Measurements from ENCODE around the gene TNNC2. TPM values are rescaled to one million over a fixed set of nuclear protein-coding genes. Genes with fewer than 3 reads are reported as not detected.
A peak's percentile ranks its signal among the peaks of the same experiment; 100 is the strongest.

The TNNC2 gene
- total RNA-seq, 1 experiment from 2014 or later: 0.42 TPM

GRCh38 chr20:45792317-45793118 lies 34.6 kb downstream of the TNNC2 start:
- Histone ChIP-seq H3K27me3 (ENCODE audit: control insufficient read depth, insufficient read depth, low read length) (peaks cover 2% of the 10 kb centered on the region; the same call in 1 of the 2 replicates), H3K4me3 (ENCODE audit: insufficient read depth, low read depth, low read length) (peak overlapping the region; percentile 91), H3K36me3 (replicated peaks; ENCODE audit: control insufficient read depth, insufficient read depth, low read length) (peaks cover 13% of the 10 kb centered on the region)
- DNase-seq: no peak

- H3K36me3 ChIP-seq (replicated peaks; ENCODE audit: control insufficient read depth, insufficient read depth, low read length): no peaks in the 10 kb centered on the region
- peaks cover 2% of the 10 kb centered on the region; the same call in 1 of the 2 replicates for H3K27me3 ChIP-seq (ENCODE audit: control insufficient read depth, insufficient read depth, low read length)
- no peak overlapping the region for H3K4me3 ChIP-seq (ENCODE audit: insufficient read depth, low read depth, low read length)
- DNase-seq: no peak
These were observed 38.8 kb downstream of the TNNC2 start for GRCh38 chr20:45788351-45788750.

GRCh38 chr20:45783656-45784294 lies 43.3 kb downstream of the TNNC2 start:
- no peaks in the 10 kb centered on the region for H3K36me3 ChIP-seq (replicated peaks; ENCODE audit: control insufficient read depth, insufficient read depth, low read length)
- H3K4me3 ChIP-seq (ENCODE audit: insufficient read depth, low read depth, low read length): no peak overlapping the region
- peaks cover 2% of the 10 kb centered on the region; the same call in 1 of the 2 replicates for H3K27me3 ChIP-seq (ENCODE audit: control insufficient read depth, insufficient read depth, low read length)
- no peak for DNase-seq

GRCh38 chr20:45782890-45783289 lies 44.2 kb downstream of the TNNC2 start:
- Histone ChIP-seq H3K36me3 (replicated peaks; ENCODE audit: control insufficient read depth, insufficient read depth, low read length) (no peaks in the 10 kb centered on the region), H3K27me3 (ENCODE audit: control insufficient read depth, insufficient read depth, low read length) (no peaks in the 10 kb centered on the region), H3K4me3 (ENCODE audit: insufficient read depth, low read depth, low read length) (no peak overlapping the region)
- no peak for DNase-seq

GRCh38 chr20:45781391-45781931 lies 45.7 kb downstream of the TNNC2 start:
- DNase-seq: no peak
- no peak overlapping the region for H3K4me3 ChIP-seq (ENCODE audit: insufficient read depth, low read depth, low read length)
- H3K36me3 ChIP-seq (replicated peaks; ENCODE audit: control insufficient read depth, insufficient read depth, low read length): no peaks in the 10 kb centered on the region
- H3K27me3 ChIP-seq (ENCODE audit: control insufficient read depth, insufficient read depth, low read length): no peaks in the 10 kb centered on the region

- no peak overlapping the region for H3K4me3 ChIP-seq (ENCODE audit: insufficient read depth, low read depth, low read length)
- no peak for DNase-seq
- no peaks in the 10 kb centered on the region for H3K36me3 ChIP-seq (replicated peaks; ENCODE audit: control insufficient read depth, insufficient read depth, low read length)
- H3K27me3 ChIP-seq (ENCODE audit: control insufficient read depth, insufficient read depth, low read length): no peaks in the 10 kb centered on the region
These were observed 47.0 kb downstream of the TNNC2 start for GRCh38 chr20:45780159-45780558.

- no peaks in the 10 kb centered on the region for H3K36me3 ChIP-seq (replicated peaks; ENCODE audit: control insufficient read depth, insufficient read depth, low read length)
- DNase-seq: no peak
- H3K4me3 ChIP-seq (ENCODE audit: insufficient read depth, low read depth, low read length): no peak overlapping the region
- H3K27me3 ChIP-seq (ENCODE audit: control insufficient read depth, insufficient read depth, low read length): no peaks in the 10 kb centered on the region
These were observed 47.8 kb downstream of the TNNC2 start for GRCh38 chr20:45779011-45779915.

- Histone ChIP-seq H3K27me3 (ENCODE audit: control insufficient read depth, insufficient read depth, low read length) (no peaks in the 10 kb centered on the region), H3K4me3 (ENCODE audit: insufficient read depth, low read depth, low read length) (no peak overlapping the region), H3K36me3 (replicated peaks; ENCODE audit: control insufficient read depth, insufficient read depth, low read length) (no peaks in the 10 kb centered on the region)
- no peak for DNase-seq
These were observed 50.2 kb downstream of the TNNC2 start for GRCh38 chr20:45776931-45777330.

- Histone ChIP-seq H3K36me3 (replicated peaks; ENCODE audit: control insufficient read depth, insufficient read depth, low read length) (no peaks in the 10 kb centered on the region), H3K27me3 (ENCODE audit: control insufficient read depth, insufficient read depth, low read length) (no peaks in the 10 kb centered on the region), H3K4me3 (ENCODE audit: insufficient read depth, low read depth, low read length) (no peak overlapping the region)
- DNase-seq: no peak
These were observed 51.7 kb downstream of the TNNC2 start for GRCh38 chr20:45775411-45775810.

- no peaks in the 10 kb centered on the region for H3K36me3 ChIP-seq (replicated peaks; ENCODE audit: control insufficient read depth, insufficient read depth, low read length)
These were observed 52.2 kb downstream of the TNNC2 start for GRCh38 chr20:45774945-45775344.

More at GRCh38 chr20:45774945-45775344, 52.2 kb downstream of the TNNC2 start:
- no peaks in the 10 kb centered on the region for H3K27me3 ChIP-seq (ENCODE audit: control insufficient read depth, insufficient read depth, low read length)
- no peak overlapping the region for H3K4me3 ChIP-seq (ENCODE audit: insufficient read depth, low read depth, low read length)
- DNase-seq: no peak

Other genes with a start within 250 kb of the TNNC2 start
- not detected in 2 replicates for gene WFDC8, start 248.0 kb downstream of the TNNC2 start, total RNA-seq (2014; rRNA removed; shearing (Covaris generic))
- 0.33 TPM in 1 of 2 replicates, not detected in the other for gene WFDC10A, start 197.6 kb downstream of the TNNC2 start, total RNA-seq (2014; rRNA removed; shearing (Covaris generic))
- gene WFDC9, start 196.0 kb downstream of the TNNC2 start, total RNA-seq (2014; rRNA removed; shearing (Covaris generic)): not detected in 2 replicates
- not detected in 2 replicates for gene WFDC11, start 157.1 kb downstream of the TNNC2 start, total RNA-seq (2014; rRNA removed; shearing (Covaris generic))
- not detected in 2 replicates for gene WFDC13, start 125.3 kb downstream of the TNNC2 start, total RNA-seq (2014; rRNA removed; shearing (Covaris generic))
- 0.52 TPM in 1 of 2 replicates, not detected in the other for gene WFDC10B, start 122.3 kb downstream of the TNNC2 start, total RNA-seq (2014; rRNA removed; shearing (Covaris generic))
- gene SPINT4, start 105.0 kb downstream of the TNNC2 start, total RNA-seq (2014; rRNA removed; shearing (Covaris generic)): not detected in 2 replicates
- 0.59 TPM in 1 of 2 replicates, not detected in the other for gene WFDC3, start 35.4 kb downstream of the TNNC2 start, total RNA-seq (2014; rRNA removed; shearing (Covaris generic))
- gene DNTTIP1, start 35.4 kb downstream of the TNNC2 start, total RNA-seq (2014; rRNA removed; shearing (Covaris generic)): 21.4 and 24.2 TPM in 2 replicates
- 265 and 278 TPM in 2 replicates for gene UBE2C, start 14.7 kb downstream of the TNNC2 start, total RNA-seq (2014; rRNA removed; shearing (Covaris generic))
- gene SNX21, start 6.5 kb upstream of the TNNC2 start, total RNA-seq (2014; rRNA removed; shearing (Covaris generic)): 22.5 and 22.7 TPM in 2 replicates
- gene ACOT8, start 30.1 kb upstream of the TNNC2 start, total RNA-seq (2014; rRNA removed; shearing (Covaris generic)): 57.1 and 59.7 TPM in 2 replicates
- gene ZSWIM3, start 30.3 kb upstream of the TNNC2 start, total RNA-seq (2014; rRNA removed; shearing (Covaris generic)): 5.4 and 5.7 TPM in 2 replicates
- 13.3 and 17.8 TPM in 2 replicates for gene ZSWIM1, start 53.9 kb upstream of the TNNC2 start, total RNA-seq (2014; rRNA removed; shearing (Covaris generic))
- 0.41 and 5.1 TPM in 2 replicates for gene SPATA25, start 60.3 kb upstream of the TNNC2 start, total RNA-seq (2014; rRNA removed; shearing (Covaris generic))
- 8.1 and 10.2 TPM in 2 replicates for gene NEURL2, start 63.9 kb upstream of the TNNC2 start, total RNA-seq (2014; rRNA removed; shearing (Covaris generic))
- gene CTSA, start 64.0 kb upstream of the TNNC2 start, total RNA-seq (2014; rRNA removed; shearing (Covaris generic)): 38.7 and 41.8 TPM in 2 replicates
- 87.3 and 104 TPM in 2 replicates for gene PLTP, start 84.8 kb upstream of the TNNC2 start, total RNA-seq (2014; rRNA removed; shearing (Covaris generic))
- gene PCIF1, start 107.4 kb upstream of the TNNC2 start, total RNA-seq (2014; rRNA removed; shearing (Covaris generic)): 22.8 and 28.4 TPM in 2 replicates
- 15.0 and 18.1 TPM in 2 replicates for gene ZNF335, start 144.9 kb upstream of the TNNC2 start, total RNA-seq (2014; rRNA removed; shearing (Covaris generic))
- 9.8 and 11.6 TPM in 2 replicates for gene MMP9, start 181.6 kb upstream of the TNNC2 start, total RNA-seq (2014; rRNA removed; shearing (Covaris generic))
- gene SLC12A5, start 201.9 kb upstream of the TNNC2 start, total RNA-seq (2014; rRNA removed; shearing (Covaris generic)): 1.3 and 4.3 TPM in 2 replicates

Measured in H7 (cell line).